DMS153 (cell line): ENCODE data around the gene RABEP1.

Source experiments
- DNase-seq: peaks from one replicate; lab custom pipeline; 2025; lab: John Stamatoyannopoulos, UW

RABEP1 gene

DNA sequence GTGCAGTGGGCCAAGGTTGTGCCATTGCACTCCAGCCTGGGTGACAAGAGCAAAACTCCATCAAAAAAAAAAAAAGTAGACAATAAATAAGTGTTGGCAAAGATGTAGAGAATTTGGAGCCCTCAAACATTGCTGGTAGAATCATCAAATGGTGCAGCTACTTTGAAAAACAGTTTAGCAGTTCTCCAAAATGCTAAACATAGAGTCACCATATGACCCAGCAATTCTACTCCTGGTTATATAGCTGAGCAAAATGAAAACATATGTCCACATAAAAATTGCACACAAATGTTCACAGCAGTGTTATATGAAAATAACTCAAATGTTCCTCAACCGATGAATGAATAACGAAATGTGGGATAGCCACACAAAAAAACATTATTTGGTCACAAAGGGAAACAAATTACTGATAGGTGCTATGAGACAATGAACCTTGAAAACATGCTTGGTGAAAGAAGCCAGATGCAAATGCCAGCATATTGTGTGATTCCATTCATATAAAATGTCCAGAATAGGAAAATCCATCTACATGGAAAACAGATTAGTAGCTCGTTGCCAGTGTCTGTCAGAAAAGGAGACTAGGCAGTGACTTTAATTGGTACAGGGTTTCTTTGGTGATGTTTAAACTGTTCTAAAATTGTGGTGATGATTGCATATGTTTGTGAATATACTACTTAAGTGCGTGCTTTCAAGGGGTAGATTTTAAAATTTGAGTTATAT, 12.7 kb upstream of the RABEP1 start:
- no peak for DNase-seq

GRCh38 chr17:5272322-5272721, 9.8 kb upstream of the RABEP1 start:
- no peak for DNase-seq

DNA sequence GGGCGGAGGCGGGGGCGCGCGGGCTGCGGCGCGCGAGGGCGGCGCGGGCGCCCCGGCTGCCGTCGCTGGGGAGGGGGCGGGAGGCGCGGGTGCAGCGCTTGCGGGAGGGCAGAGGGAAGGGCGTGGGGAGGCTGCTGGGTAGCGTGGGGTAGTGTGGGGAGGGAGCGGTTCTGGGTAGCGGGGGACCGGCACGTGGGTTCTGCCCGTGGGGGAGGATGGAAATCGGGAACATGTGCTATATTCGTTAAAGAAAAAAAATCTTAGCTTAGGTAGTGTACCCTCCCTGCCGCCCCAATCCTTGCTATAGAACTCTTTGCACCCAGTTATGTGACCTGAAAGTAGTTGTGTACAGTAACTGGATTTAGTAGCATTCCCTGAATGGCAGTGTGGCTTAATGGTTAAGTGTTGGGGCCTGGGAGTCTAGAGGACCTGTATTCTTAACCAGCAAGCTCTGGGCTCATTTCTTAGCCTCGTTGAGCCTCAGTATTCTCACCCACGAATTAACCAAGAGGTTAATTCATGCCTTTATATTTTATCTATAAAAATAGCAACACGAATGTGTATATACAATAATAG, 646 bp downstream of the RABEP1 start:
- no peak for DNase-seq

GRCh38 chr17:5283571-5284315, 1.7 kb downstream of the RABEP1 start:
- no peak for DNase-seq

- DNase-seq = no peak
Observed at GRCh38 chr17:5284681-5285080, 2.6 kb downstream of the RABEP1 start.

DNA sequence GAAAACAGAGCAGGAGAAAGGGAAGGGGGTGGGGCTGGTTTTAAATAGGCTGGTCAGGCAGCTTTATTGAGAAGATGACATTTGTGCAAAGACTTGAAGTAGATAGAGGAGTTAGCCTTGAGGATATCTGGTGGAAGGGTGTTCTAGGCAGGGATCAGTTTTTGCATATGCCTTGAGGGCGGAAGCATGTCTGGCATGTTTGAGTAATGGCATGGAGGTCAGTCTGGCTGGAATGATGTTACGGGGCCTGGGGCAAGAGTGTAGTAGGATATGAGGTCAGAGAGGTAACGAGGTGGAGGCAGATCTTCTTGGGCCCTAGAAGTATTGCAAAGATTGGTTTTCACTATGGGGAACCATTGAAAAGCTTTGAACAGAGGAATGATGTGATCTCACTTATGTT, 4.8 kb downstream of the RABEP1 start:
- no peak for DNase-seq

GRCh38 chr17:5291683-5292350, 9.7 kb downstream of the RABEP1 start:
- no peak for DNase-seq

DNA sequence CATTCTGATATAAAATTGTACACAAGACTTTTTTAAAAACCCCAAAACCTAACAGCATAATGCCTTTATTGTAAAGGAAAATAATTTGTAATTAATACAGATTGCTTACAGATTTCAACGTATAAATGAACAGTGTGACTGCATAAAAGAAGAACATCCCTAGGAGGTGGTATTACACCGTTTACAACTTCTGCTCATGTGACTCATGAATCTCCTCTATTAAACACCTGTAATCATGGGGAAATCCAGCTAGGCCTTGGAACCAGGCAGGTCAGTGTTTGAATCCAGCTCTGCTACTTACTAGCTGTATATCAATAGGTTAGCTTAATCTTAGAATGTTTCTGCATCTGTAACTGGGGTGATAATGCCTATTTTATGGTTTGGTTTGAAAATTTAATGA, 15.2 kb downstream of the RABEP1 start:
- DNase-seq = no peak

DNA sequence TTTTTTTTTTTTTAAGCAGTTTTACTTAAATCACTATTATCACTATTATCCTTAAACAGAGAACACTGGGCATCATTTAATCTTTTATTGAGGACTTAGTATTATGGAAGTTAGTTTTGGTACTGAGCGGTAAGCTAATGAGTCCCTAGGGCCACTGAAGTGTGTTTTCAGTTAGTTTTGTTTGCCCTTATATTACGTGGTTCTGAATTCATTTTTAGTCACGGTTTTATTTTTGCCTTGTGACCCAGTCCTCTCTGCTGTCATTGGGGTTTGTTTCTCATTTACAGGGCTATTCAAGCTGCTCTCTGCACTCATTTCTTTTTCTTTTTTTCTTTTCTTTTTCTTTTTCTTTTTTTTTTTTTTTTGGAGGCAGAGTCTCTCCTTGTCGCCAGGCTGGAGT, 17.3 kb downstream of the RABEP1 start:
- DNase-seq = no peak

- no peak for DNase-seq
Observed at GRCh38 chr17:5304636-5305035, 22.6 kb downstream of the RABEP1 start.

- no peak for DNase-seq
Observed at GRCh38 chr17:5309851-5310250, 27.8 kb downstream of the RABEP1 start.

GRCh38 chr17:5325851-5326250, 43.8 kb downstream of the RABEP1 start:
- no peak for DNase-seq

DNA sequence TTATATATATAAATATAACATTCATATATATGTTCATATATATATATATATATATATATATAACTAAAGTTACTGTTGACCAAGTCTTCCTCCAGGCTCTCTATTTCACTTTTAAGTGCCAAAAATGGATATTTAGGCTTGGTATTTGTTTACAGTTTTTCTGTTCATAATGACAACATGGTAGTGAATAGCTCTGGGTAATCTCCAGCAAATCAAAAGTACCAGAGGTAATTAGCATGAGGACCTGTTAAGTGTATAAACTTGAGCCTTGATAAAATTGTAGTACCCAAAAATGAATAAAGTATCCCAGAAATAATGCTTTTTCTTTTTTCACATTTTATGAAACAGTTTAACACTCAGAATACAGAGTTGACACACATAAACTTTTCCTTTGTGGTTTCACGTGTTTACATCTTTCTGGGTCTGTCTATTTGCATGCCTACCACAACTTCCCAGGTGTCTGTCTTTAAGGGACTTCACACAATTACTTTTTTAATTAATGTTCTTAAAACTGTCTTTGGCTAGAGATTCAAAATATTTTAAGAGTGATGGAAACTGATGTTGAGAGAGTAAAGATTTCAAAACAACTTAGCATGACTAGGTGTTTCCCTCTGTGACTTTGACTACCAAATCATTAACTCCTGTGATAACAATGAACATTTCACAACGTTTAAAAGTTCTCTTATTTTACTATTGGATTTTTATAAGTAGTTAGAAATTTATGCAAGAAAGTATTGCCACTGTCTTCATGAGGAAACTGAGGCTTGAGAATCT, 47.9 kb downstream of the RABEP1 start:
- DNase-seq = no peak

GRCh38 chr17:5330981-5331380, 48.9 kb downstream of the RABEP1 start:
- DNase-seq = no peak

DNA sequence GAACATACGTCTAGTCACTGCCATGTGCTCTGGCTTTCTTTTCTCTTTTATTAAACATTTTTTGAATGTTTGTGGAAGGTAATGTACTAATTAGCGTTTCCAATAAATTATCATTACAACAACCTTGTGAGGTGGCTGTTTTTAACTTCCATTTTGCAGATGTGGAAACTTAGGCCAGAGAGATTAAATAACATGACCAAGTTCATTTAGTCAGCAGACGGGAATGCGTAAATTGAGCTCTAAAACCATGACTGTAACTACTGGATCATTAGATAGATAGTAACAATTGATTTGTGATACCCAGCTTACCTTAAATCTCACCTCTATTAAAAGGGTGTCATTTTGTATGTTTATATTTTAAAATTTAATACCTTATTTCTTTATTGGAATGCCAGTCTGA, 49.4 kb downstream of the RABEP1 start:
- DNase-seq = no peak

DNA sequence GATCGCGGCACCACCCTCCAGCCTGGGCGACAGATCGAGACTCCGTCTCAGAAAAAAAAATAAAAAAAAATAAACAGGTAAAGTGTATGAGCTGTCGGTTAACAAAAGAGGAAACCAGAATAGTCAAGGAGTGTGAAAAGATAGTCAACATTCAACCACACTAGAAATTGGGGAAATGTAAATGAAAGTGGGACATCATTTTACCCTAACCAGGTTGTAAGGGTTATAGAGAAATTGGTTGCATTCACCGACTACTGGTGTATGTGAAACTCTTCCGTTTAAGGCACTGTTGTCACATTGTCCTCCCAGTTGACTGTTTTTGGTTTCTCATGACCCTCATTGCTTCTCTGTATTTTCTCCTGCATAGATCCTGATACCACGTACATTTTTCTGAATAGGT, 62.8 kb downstream of the RABEP1 start:
- DNase-seq = no peak

- no peak for DNase-seq
Observed at GRCh38 chr17:5352681-5353289, 70.7 kb downstream of the RABEP1 start.

DNA sequence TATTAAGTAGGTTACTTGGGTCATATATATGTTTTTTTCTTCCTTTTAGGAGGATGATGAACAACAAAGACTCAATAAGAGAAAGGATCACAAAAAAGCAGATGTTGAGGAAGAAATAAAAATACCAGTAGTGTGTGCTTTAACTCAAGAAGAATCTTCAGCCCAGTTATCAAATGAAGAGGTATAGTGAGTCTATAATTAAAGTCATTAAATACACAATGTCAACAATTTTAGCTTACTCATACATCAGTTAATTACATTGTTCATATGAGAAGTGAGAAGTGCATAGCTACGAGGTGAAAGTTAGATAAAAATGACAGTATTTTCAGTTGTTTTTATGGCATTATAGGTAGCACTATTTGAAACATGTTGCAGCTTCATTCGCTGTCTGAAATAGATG, 72.2 kb downstream of the RABEP1 start:
- DNase-seq = no peak

- DNase-seq = no peak
Observed at GRCh38 chr17:5354886-5355415, 72.9 kb downstream of the RABEP1 start.

GRCh38 chr17:5355421-5356129, 73.5 kb downstream of the RABEP1 start:
- peak; percentile 12 for DNase-seq

GRCh38 chr17:5361426-5361825, 79.3 kb downstream of the RABEP1 start:
- DNase-seq = no peak
